Tibial nerve (tissue), 4 donors: ENCODE data around the gene STMND1. TPM values are rescaled to one million over a fixed set of nuclear protein-coding genes. Genes with fewer than 3 reads are reported as not detected.

Experiments used
- DNase-seq, 2 donors: peaks; one replicate each; pipeline ENCODE4 v3.0.0-alpha.2; 2019; ENCODE audit warnings: low spot score in 2 of 2
- H3K27ac ChIP-seq, 4 donors: fragments of 200-600 bp; sonication (generic) in 3 of 4; one replicate each; pipeline ENCODE4 v1.5.1; 2017 to 2019; ENCODE audit warnings: mild to moderate bottlenecking in 1 of 4
- H3K27me3 ChIP-seq, 2 donors: fragments of 200-600 bp; sonication (generic) in 1 of 2; one replicate each; pipeline versions ENCODE4 v1.5.1 to v1.6.0; 2017 to 2019
- H3K36me3 ChIP-seq, 3 donors: fragments of 200-600 bp; sonication (generic); one replicate each; pipeline ENCODE4 v1.5.1; 2018 to 2019
- H3K4me1 ChIP-seq, 4 donors: fragments of 200-600 bp; sonication (generic) in 3 of 4; one replicate each; pipeline ENCODE4 v1.5.1; 2017 to 2019
- H3K4me3 ChIP-seq, 4 donors: fragments of 200-600 bp; sonication (generic) in 3 of 4; one replicate each; pipeline ENCODE4 v1.5.1; 2017 to 2019; ENCODE audit warnings: mild to moderate bottlenecking in 1 of 4, moderate library complexity in 1 of 4
- H3K9me3 ChIP-seq, 4 donors: fragments of 200-600 bp; sonication (generic) in 3 of 4; one replicate each; pipeline ENCODE4 v1.5.1; 2017 to 2019
- CTCF ChIP-seq, 5 experiments: fragments of 200-600 bp in 3 of 5; fragments of 450-650 bp in 2 of 5; sonication (generic) in 3 of 5; IDR thresholded peaks; one replicate each; pipeline ENCODE4 v1.5.1; 2016 to 2019; ENCODE audit warnings: antibody characterized with exemption in 5 of 5, mild to moderate bottlenecking in 3 of 5, moderate library complexity in 2 of 5
- EP300 ChIP-seq, 2 donors: sonication (generic); formaldehyde crosslinking; IDR thresholded peaks; one replicate each; pipeline ENCODE4 v1.6.1; 2017; ENCODE audit warnings: antibody characterized with exemption in 2 of 2, mild to moderate bottlenecking in 1 of 2
- POLR2A ChIP-seq, 2 donors: fragments of 450-650 bp; IDR thresholded peaks; one replicate each; pipeline ENCODE4 v1.6.1; 2017; ENCODE audit warnings: antibody characterized with exemption in 2 of 2, mild to moderate bottlenecking in 2 of 2, moderate library complexity in 2 of 2
- WGBS, 2 donors: methylation state at CpG; one replicate each; pipeline ENCODE4 v1.1.5; 2018; 5-methylcytosine and 5-hydroxymethylcytosine counted together
- total RNA-seq, 4 donors: library from RNA; depleted of rRNA; stranded (reverse); fragments of >200 nt; gene quantifications; one replicate each; pipeline ENCODE4 v1.1.0, GENCODE V29; 2016

Gene STMND1
- total RNA-seq, 4 donors from 2014 or later: not detected

- no peak overlapping the region for H3K27ac ChIP-seq
- no peaks in the 10 kb centered on the region for H3K36me3 ChIP-seq
- 59 to 64% methylated on average over 5 of the region's 5 CpGs for WGBS, 2 donors
Observed at GRCh38 chr6:17115251-17116116, 13.6 kb downstream of the STMND1 start.

GRCh38 chr6:17116117-17116440 lies 14.2 kb downstream of the STMND1 start:
- TF ChIP-seq EP300 (IDR thresholded peaks at IDR 0.05) (no peak), POLR2A (IDR thresholded peaks at IDR 0.05) (no peak), CTCF (IDR thresholded peaks at IDR 0.05) (no peak)
- Histone ChIP-seq H3K27ac (no peak overlapping the region), H3K27me3 (no peaks in the 10 kb centered on the region), H3K4me1 (no peaks in the 10 kb centered on the region), H3K9me3 (no peaks in the 10 kb centered on the region), H3K36me3 (no peaks in the 10 kb centered on the region), H3K4me3 (no peak overlapping the region)
- WGBS, 2 donors: 67 to 72% methylated on average over 2 of the region's 2 CpGs
- DNase-seq: no peak

More at GRCh38 chr6:17115251-17116116, 13.6 kb downstream of the STMND1 start:
- Histone ChIP-seq H3K4me1 (no peaks in the 10 kb centered on the region), H3K9me3 (no peaks in the 10 kb centered on the region), H3K4me3 (no peak overlapping the region), H3K27me3 (no peaks in the 10 kb centered on the region)
- TF ChIP-seq EP300 (IDR thresholded peaks at IDR 0.05) (no peak), CTCF (IDR thresholded peaks at IDR 0.05) (no peak), POLR2A (IDR thresholded peaks at IDR 0.05) (no peak)
- DNase-seq: no peak

DNA sequence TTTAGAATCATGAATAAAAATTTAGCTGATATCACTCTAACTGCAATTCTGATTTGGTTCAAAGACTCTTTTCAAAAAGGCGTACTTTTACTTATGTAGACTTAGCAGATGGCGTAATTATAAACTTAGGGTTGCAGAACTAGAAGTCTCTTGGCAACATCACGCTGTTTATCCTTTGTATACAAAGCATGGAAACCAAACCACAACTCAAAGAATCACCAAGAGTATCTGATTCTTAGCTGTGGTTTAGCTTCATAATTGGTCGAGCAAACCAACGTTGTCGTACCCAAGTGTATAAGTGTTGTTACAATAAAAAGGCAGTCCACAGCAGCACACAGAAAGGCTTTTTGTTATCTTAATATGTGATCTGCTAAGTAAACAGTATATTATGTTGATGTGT lies 18.2 kb downstream of the STMND1 start:
- no peak overlapping the region for H3K4me3 ChIP-seq
- TF ChIP-seq EP300 (IDR thresholded peaks at IDR 0.05): no peak
- no peak for TF ChIP-seq POLR2A (IDR thresholded peaks at IDR 0.05)
- TF ChIP-seq CTCF (IDR thresholded peaks at IDR 0.05): no peak
- no peaks in the 10 kb centered on the region for H3K4me1 ChIP-seq
- no peak overlapping the region for H3K27ac ChIP-seq
- no peaks in the 10 kb centered on the region for H3K36me3 ChIP-seq
- 84 to 89% methylated on average over 6 of the region's 6 CpGs for WGBS, 2 donors
- H3K9me3 ChIP-seq: no peaks in the 10 kb centered on the region
- DNase-seq: no peak
- no peaks in the 10 kb centered on the region for H3K27me3 ChIP-seq

- H3K4me1 ChIP-seq: no peaks in the 10 kb centered on the region
- no peak for TF ChIP-seq CTCF (IDR thresholded peaks at IDR 0.05)
- no peak for TF ChIP-seq EP300 (IDR thresholded peaks at IDR 0.05)
- TF ChIP-seq POLR2A (IDR thresholded peaks at IDR 0.05): no peak
- no peak overlapping the region for H3K27ac ChIP-seq
- no peak overlapping the region for H3K4me3 ChIP-seq
- WGBS, 2 donors: 53 to 65% methylated on average over 4 of the region's 4 CpGs
- no peaks in the 10 kb centered on the region for H3K27me3 ChIP-seq
- H3K36me3 ChIP-seq: no peaks in the 10 kb centered on the region
- no peaks in the 10 kb centered on the region for H3K9me3 ChIP-seq
- no peak for DNase-seq
Observed at GRCh38 chr6:17125407-17125806, 23.6 kb downstream of the STMND1 start.

- WGBS, 2 donors: 35 to 39% methylated on average over 3 of the region's 3 CpGs
- H3K36me3 ChIP-seq: no peaks in the 10 kb centered on the region
- no peak overlapping the region for H3K27ac ChIP-seq
- no peaks in the 10 kb centered on the region for H3K4me1 ChIP-seq
- H3K27me3 ChIP-seq: no peaks in the 10 kb centered on the region
- no peak for DNase-seq
- TF ChIP-seq POLR2A (IDR thresholded peaks at IDR 0.05): no peak
- TF ChIP-seq EP300 (IDR thresholded peaks at IDR 0.05): no peak
- no peak for TF ChIP-seq CTCF (IDR thresholded peaks at IDR 0.05)
- H3K4me3 ChIP-seq: no peak overlapping the region
- peaks cover 0 to 31% (median 3%) of the 10 kb centered on the region in 4 donors for H3K9me3 ChIP-seq
Observed at GRCh38 chr6:17130786-17131185, 28.9 kb downstream of the STMND1 start.
